Measurements from ENCODE around the gene TNFRSF21. TPM values are rescaled to one million over a fixed set of nuclear protein-coding genes. Genes with fewer than 3 reads are reported as not detected.

The TNFRSF21 gene
- total RNA-seq, 4 donors from 2014 or later, result 43.4 to 78.9 (median 63.0) TPM

DNA sequence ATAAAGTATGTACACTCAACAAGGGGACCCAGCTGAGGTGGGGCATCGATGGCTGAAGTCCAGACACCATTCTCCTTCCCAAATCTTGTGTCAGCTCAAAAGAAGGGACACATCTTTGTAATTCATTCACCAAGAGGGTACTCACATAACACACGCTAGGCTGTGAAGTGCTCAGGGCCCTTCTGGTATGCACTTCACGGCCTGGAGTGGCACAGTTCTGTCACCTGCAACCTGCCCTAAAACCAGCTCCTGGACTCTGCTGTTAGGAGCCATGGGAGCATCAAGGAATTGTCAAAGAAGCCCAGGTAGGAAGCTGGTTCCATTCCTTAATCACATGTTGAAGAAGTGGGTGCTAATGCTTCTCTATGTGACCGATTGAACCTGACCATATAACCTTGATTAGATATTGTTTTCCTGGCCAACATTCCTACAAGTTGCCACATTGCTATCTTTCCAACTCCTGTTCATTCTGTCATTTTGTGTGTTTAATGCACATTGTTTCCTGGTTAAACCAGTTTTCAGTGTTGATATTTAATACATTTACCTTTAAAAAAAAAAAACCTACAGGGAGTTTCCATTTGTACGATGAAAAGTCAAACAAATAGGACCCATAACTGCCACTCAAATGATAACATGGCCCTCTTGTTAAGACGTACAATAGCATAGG, 127.3 kb downstream of the TNFRSF21 start:
- H3K4me1 ChIP-seq, result peaks cover 0 to 43% (median 9%) of the 10 kb centered on the region in 3 donors
- WGBS, 2 donors, result 55 to 61% methylated on average over 5 of the region's 6 CpGs
- H3K27ac ChIP-seq, result peak overlapping the region; percentile 5 to 60 (median 38)
- H3K9me3 ChIP-seq, result no peaks in the 10 kb centered on the region
- no peaks in the 10 kb centered on the region for H3K36me3 ChIP-seq
- TF ChIP-seq, protein P1, sequence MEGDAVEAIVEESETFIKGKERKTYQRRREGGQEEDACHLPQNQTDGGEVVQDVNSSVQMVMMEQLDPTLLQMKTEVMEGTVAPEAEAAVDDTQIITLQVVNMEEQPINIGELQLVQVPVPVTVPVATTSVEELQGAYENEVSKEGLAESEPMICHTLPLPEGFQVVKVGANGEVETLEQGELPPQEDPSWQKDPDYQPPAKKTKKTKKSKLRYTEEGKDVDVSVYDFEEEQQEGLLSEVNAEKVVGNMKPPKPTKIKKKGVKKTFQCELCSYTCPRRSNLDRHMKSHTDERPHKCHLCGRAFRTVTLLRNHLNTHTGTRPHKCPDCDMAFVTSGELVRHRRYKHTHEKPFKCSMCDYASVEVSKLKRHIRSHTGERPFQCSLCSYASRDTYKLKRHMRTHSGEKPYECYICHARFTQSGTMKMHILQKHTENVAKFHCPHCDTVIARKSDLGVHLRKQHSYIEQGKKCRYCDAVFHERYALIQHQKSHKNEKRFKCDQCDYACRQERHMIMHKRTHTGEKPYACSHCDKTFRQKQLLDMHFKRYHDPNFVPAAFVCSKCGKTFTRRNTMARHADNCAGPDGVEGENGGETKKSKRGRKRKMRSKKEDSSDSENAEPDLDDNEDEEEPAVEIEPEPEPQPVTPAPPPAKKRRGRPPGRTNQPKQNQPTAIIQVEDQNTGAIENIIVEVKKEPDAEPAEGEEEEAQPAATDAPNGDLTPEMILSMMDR (IDR thresholded peaks at IDR 0.05), result no peak
- TF ChIP-seq POLR2A (IDR thresholded peaks at IDR 0.05), result no peak
- H3K4me3 ChIP-seq, result no peak overlapping the region
- no peaks in the 10 kb centered on the region for H3K27me3 ChIP-seq
- DNase-seq, result no peak
- intact Hi-C loops (cut with DNase I), result no loop called here

- TF ChIP-seq, protein P1 (IDR thresholded peaks at IDR 0.05), result no peak
- TF ChIP-seq POLR2A (IDR thresholded peaks at IDR 0.05), result no peak
- H3K27ac ChIP-seq, result no peak overlapping the region
- peaks cover 0 to 46% (median 9%) of the 10 kb centered on the region in 3 donors for H3K4me1 ChIP-seq
- WGBS, 2 donors, result 93 to 96% methylated on average over 5 of the region's 5 CpGs
- no peaks in the 10 kb centered on the region for H3K36me3 ChIP-seq
- intact Hi-C loops (cut with DNase I), result no loop called here
- H3K27me3 ChIP-seq, result no peaks in the 10 kb centered on the region
- DNase-seq, result no peak
- H3K9me3 ChIP-seq, result no peaks in the 10 kb centered on the region
- no peak overlapping the region for H3K4me3 ChIP-seq
These were observed 128.0 kb downstream of the TNFRSF21 start for GRCh38 chr6:47181681-47182080.

Other genes starting within 250 kb of the TNFRSF21 start
- 10 to 100 TPM; 23.4 to 33.9 (median 30.4) TPM for gene CD2AP, start 167.9 kb upstream of the TNFRSF21 start, total RNA-seq

Measured in esophagus squamous epithelium (tissue), 5 donors.